ENCODE results near the gene KRTAP29-1.

DNA sequence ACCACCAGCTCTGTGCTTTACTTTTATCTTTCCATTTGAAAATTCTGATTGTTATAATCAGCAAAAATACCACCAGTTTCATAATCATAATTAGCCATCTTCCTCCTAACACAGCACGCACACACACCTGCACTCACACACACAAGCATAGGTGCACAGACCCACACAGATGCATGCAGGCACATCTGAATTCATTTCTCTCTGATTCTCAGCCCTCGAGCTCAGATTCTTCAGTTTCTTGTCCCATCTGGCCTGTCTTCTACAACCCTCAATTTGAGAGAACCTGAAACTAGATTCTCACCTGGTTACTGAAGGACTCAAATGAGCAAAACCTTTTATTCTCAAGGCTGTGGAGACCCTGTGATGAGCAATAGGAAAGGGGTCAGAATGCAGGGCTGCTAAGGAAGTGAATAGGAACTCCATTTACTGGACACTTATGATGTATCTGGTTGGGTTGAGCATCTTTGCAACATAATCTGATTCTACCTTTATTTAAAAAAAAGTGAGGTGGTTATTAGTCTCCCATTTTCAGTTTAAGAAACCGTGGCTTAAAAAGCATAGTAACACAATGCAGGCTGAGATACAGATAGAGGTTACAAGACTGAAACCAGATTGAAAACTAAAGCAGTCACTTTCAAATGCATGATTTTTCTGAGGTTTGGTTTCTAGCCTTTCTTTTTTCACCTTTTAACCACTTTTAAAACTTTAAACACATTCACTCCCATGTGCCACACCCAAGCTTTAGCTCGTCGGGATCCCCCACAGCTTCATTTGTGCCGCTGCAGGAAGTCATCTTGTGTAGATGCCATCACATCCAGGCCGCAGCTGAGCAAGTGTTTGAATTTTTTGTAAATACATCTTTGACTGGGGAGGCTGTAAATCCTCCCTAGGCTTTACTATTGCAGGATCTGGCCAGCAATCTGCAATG lies 38.5 kb upstream of the KRTAP29-1 start:
- no peak for TF ChIP-seq CTCF (IDR thresholded peaks at IDR 0.05)
- TF ChIP-seq POLR2A (IDR thresholded peaks at IDR 0.05): no peak

Data from sigmoid colon (tissue), 3 donors.